G401 (cell line): ENCODE data around the gene CD44. TPM values are rescaled to one million over a fixed set of nuclear protein-coding genes. Genes with fewer than 3 reads are reported as not detected.

Experiments used
- DNase-seq: peaks from one replicate; pipeline ENCODE4 v3.0.0-alpha.2; 2015; ENCODE audit warnings: low spot score
- in situ Hi-C: cut with HindIII; loops from 2 replicates; pipeline ENCODE4 v1.10.0; 2016; ENCODE audit warnings: low sequenced_read_pairs, mixed read lengths
- total RNA-seq: library from RNA; depleted of rRNA; stranded (reverse); fragments of >200 nt; shearing (Covaris generic); gene quantifications from 2 replicates; pipeline ENCODE4 v1.2.3, GENCODE V29; 2014

CD44 gene
- total RNA-seq, 1 experiment from 2014 or later = 6.8 TPM

- no peak for DNase-seq
- in situ Hi-C loops = no loop called here
Measured at GRCh38 chr11:35227576-35228327, 88.8 kb downstream of the CD44 start.

- in situ Hi-C loops = no loop called here
- no peak for DNase-seq
Measured at GRCh38 chr11:35228328-35228725, 89.4 kb downstream of the CD44 start.

GRCh38 chr11:35230388-35230787, 91.4 kb downstream of the CD44 start:
- no peak for DNase-seq
- in situ Hi-C loops = no loop called here

GRCh38 chr11:35231076-35231860, 92.3 kb downstream of the CD44 start:
- in situ Hi-C loops = no loop called here
- DNase-seq = no peak

- no peak for DNase-seq
- in situ Hi-C loops = no loop called here
Measured at GRCh38 chr11:35232891-35233330, 93.9 kb downstream of the CD44 start.

- in situ Hi-C loops = no loop called here
- no peak for DNase-seq
Measured at GRCh38 chr11:35233518-35233917, 94.5 kb downstream of the CD44 start.

GRCh38 chr11:35234460-35235156, 95.6 kb downstream of the CD44 start:
- in situ Hi-C loops = no loop called here

GRCh38 chr11:35235157-35235468, 96.1 kb downstream of the CD44 start:
- in situ Hi-C loops = no loop called here
- no peak for DNase-seq

More at GRCh38 chr11:35234460-35235156, 95.6 kb downstream of the CD44 start:
- no peak for DNase-seq

GRCh38 chr11:35235498-35235897, 96.5 kb downstream of the CD44 start:
- in situ Hi-C loops = no loop called here
- DNase-seq = no peak

GRCh38 chr11:35235936-35236666, 97.1 kb downstream of the CD44 start:
- DNase-seq = no peak
- in situ Hi-C loops = no loop called here

- in situ Hi-C loops = no loop called here
- no peak for DNase-seq
Measured at GRCh38 chr11:35236667-35237003, 97.7 kb downstream of the CD44 start.

- in situ Hi-C loops = no loop called here
- DNase-seq = no peak
Measured at GRCh38 chr11:35237351-35237750, 98.4 kb downstream of the CD44 start.

- peak; percentile 25 for DNase-seq
- in situ Hi-C loops = no loop called here
Measured at GRCh38 chr11:35237860-35238715, 99.1 kb downstream of the CD44 start.

GRCh38 chr11:35238882-35239281, 99.9 kb downstream of the CD44 start:
- DNase-seq = no peak
- in situ Hi-C loops = no loop called here

- DNase-seq = no peak
- in situ Hi-C loops = no loop called here
Measured at GRCh38 chr11:35239471-35240075, 100.6 kb downstream of the CD44 start.

GRCh38 chr11:35241083-35241482, 102.1 kb downstream of the CD44 start:
- in situ Hi-C loops = no loop called here

GRCh38 chr11:35241531-35241930, 102.6 kb downstream of the CD44 start:
- in situ Hi-C loops = no loop called here
- no peak for DNase-seq

More at GRCh38 chr11:35241083-35241482, 102.1 kb downstream of the CD44 start:
- no peak for DNase-seq
